GM19468 (cell line): Measurements from ENCODE around the gene OLIG2.

Experiments used
- ATAC-seq: cut with Tn5 transposase; IDR thresholded peaks from one replicate; pipeline ENCODE4 v1.9.1; 2021; ENCODE audit warnings: mild to moderate bottlenecking, moderate library complexity, moderate number of reproducible peaks; ENCODE audit not compliant: unreplicated experiment; ENCODE audit errors: extremely low read depth

OLIG2 gene

GRCh38 chr21:33019516-33019884, 6.2 kb upstream of the OLIG2 start:
- ATAC-seq = no peak

- no peak for ATAC-seq
Observed at GRCh38 chr21:33019885-33020557, 5.7 kb upstream of the OLIG2 start.

GRCh38 chr21:33020558-33021100, 5.1 kb upstream of the OLIG2 start:
- no peak for ATAC-seq

DNA sequence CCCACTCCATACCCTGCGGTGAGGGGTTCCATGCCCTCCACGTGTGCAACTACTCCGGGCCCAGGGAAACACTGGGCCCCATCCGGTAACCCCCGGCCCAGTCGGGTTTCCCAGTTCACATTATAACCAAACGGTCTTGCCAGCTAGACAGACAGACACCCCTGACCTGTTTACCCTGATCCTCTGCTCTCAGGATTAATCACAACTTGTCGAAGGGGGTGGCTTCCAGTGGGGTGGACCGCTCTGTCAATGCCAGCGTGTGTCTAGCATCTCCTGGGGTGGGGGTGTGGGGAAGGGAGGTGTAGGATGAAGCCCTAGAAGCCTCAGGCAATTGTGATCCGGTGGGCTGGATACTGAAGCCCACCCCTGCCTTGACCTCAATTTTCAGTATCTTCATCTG, 4.6 kb upstream of the OLIG2 start:
- ATAC-seq = no peak

- ATAC-seq = no peak
Observed at GRCh38 chr21:33021667-33022066, 4.1 kb upstream of the OLIG2 start.

DNA sequence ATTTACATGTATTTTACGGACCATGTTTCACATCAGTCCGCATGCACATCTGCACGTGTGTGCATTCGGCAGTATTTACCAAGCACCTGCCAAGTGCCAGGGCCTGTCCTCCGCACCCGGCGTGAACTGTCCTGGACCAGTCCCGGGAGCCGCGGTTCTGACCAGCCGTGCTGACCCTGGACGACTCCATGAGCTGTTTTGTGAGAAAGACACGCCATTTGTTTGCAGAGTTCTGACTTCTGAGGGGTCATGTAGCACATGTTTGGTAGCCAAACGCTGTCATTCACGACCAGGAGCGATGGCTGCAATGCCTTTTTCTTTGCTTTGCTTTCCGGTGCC, 3.3 kb upstream of the OLIG2 start:
- ATAC-seq = no peak

GRCh38 chr21:33022828-33023573, 2.7 kb upstream of the OLIG2 start:
- no peak for ATAC-seq

GRCh38 chr21:33023574-33024200, 2.0 kb upstream of the OLIG2 start:
- ATAC-seq = no peak

GRCh38 chr21:33024201-33025103, 1.3 kb upstream of the OLIG2 start:
- ATAC-seq = no peak

DNA sequence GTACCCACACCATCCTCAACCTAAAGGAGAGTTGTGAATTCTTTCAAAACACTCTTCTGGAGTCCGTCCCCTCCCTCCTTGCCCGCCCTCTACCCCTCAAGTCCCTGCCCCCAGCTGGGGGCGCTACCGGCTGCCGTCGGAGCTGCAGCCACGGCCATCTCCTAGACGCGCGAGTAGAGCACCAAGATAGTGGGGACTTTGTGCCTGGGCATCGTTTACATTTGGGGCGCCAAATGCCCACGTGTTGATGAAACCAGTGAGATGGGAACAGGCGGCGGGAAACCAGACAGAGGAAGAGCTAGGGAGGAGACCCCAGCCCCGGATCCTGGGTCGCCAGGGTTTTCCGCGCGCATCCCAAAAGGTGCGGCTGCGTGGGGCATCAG, 638 bp upstream of the OLIG2 start:
- no peak for ATAC-seq

DNA sequence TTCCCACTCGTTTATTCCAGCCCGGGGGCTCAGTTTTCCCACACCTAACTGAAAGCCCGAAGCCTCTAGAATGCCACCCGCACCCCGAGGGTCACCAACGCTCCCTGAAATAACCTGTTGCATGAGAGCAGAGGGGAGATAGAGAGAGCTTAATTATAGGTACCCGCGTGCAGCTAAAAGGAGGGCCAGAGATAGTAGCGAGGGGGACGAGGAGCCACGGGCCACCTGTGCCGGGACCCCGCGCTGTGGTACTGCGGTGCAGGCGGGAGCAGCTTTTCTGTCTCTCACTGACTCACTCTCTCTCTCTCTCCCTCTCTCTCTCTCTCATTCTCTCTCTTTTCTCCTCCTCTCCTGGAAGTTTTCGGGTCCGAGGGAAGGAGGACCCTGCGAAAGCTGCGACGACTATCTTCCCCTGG, 716 bp downstream of the OLIG2 start:
- ATAC-seq = no peak

DNA sequence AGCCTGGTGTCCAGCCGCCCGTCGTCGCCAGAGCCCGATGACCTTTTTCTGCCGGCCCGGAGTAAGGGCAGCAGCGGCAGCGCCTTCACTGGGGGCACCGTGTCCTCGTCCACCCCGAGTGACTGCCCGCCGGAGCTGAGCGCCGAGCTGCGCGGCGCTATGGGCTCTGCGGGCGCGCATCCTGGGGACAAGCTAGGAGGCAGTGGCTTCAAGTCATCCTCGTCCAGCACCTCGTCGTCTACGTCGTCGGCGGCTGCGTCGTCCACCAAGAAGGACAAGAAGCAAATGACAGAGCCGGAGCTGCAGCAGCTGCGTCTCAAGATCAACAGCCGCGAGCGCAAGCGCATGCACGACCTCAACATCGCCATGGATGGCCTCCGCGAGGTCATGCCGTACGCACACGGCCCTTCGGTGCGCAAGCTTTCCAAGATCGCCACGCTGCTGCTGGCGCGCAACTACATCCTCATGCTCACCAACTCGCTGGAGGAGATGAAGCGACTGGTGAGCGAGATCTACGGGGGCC, 1.2 kb downstream of the OLIG2 start:
- ATAC-seq = no peak

- ATAC-seq = no peak
Observed at GRCh38 chr21:33027401-33028286, 1.9 kb downstream of the OLIG2 start.

DNA sequence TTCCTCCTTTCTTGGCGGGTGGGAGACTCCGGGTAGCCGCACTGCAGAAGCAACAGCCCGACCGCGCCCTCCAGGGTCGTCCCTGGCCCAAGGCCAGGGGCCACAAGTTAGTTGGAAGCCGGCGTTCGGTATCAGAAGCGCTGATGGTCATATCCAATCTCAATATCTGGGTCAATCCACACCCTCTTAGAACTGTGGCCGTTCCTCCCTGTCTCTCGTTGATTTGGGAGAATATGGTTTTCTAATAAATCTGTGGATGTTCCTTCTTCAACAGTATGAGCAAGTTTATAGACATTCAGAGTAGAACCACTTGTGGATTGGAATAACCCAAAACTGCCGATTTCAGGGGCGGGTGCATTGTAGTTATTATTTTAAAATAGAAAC, 2.5 kb downstream of the OLIG2 start:
- ATAC-seq = no peak

- no peak for ATAC-seq
Observed at GRCh38 chr21:33028773-33029384, 3.1 kb downstream of the OLIG2 start.

GRCh38 chr21:33029385-33029921, 3.7 kb downstream of the OLIG2 start:
- ATAC-seq = no peak

DNA sequence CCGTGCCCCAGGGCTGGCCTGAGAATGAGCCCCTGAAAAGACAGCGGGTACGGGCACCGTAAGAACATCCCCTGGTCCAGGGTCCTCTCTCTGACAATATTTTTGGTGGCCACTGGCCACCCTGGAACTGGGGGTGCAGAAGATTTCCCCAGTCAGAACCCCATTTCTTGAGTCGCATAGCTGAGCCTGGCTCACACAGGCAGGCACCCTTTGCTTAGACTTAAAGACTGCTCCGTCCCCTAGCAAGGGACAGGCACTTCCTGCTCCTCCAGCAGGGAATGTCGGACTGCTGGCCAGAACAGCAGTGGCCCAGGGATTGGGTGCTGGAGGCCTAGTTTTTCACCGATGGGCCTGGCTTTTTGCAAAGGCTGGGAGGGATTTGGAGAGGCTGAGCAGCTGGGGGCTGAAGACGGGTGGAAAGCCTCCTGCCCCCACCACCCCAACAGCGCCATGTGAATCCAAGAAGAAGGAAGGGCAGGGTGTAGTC, 4.3 kb downstream of the OLIG2 start:
- ATAC-seq = no peak

- ATAC-seq = no peak
Observed at GRCh38 chr21:33030633-33031032, 4.9 kb downstream of the OLIG2 start.
